ENCODE results near the gene LCA5.
"Not testable (repeated sequence)": the region's sequence is repeated elsewhere in the genome, so short reads cannot be mapped to it uniquely, and the experiment has no call there.

Gene LCA5

DNA sequence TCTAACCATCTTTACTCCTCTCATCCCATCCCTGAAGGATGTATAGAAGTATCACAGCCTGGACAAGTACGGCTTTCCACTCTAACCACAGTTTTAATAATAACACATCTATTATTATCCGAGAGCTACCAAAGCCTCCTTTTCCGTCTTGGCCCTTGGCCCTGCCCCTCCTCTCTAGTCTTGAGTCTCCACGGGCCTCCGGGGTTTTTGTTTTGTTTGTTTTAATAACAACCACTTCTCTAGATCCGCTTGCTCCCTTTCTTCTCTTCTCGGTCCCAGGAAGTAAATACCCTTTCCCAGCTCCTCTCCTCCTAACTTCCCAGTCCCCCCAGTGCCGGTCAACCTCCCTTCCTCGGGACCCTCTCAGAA lies 661 bp downstream of the LCA5 start:
- peak; percentile 15 for DNase-seq

DNA sequence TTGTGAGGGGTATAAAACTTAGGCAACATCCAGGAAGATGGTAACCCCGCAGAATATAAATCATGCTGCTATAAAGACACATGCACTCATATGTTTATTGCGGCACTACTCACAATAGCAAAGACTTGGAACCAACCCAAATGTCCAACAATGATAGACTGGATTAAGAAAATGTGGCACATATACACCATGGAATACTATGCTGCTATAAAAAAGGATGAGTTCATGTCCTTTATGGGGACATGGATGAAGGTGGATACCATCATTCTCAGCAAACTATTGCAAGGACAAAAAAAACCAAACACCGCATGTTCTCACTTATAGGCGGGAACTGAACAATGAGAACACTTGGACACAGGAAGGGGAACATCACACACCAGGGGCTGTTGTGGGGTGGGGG lies 7.7 kb downstream of the LCA5 start:
- DNase-seq: not testable (repeated sequence)

DNA sequence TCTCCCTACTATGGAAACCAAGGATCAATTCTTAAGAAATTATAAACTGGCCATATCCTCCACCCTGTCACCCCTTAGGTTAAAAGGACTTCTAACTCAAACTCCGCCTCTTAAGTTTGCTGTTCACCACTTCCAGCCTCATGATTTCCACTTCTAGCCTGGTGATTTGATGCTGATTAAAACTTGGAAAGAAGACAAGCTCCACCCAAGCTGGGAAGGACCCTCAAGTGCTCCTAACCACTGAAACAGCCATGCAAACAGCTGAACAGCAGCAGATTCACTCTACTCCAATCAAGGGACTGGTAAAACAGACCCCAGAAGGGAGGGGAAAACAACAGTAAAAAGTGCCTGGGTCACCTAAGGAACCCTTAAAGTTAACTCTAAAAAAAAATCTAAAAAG lies 10.3 kb downstream of the LCA5 start:
- DNase-seq: no peak

DNA sequence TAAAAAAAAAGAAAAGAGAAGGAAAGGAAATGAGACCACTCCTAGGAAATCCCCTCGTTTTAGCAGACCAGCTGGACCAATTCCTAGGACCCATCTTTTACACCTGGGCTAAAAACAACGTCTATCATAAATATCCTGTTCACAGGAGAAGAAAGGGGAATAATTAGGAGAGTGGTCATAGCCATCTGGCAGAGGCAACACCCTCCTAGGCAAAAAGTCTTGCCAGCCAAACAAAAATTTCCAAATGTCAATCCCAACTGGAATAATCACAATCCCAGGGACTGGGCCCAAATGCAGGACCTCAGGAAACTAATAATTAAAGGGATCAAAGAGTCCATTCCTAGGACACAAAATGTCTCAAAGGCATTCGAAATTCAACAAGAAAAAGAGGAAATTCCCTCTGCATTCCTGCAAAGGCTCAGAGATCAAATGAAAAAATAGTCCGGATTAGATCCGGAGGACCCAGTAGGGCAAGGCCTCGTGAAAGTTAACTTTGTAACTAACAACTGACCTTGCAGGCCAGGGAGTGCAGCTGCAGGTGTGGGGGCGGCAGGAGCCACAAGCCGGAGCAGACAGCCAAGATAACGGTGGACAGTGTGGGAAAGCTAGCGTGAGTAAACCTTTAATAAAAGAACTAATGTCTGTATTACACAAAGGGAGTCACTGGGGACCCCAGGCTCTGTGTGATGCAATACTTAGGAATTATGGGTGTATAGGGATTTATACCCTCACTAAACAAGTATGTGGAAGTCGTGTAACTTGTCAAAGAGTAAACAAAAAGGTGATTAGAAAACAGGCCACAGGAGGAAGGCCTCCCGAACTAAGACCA lies 11.7 kb downstream of the LCA5 start:
- no peak for DNase-seq

DNA sequence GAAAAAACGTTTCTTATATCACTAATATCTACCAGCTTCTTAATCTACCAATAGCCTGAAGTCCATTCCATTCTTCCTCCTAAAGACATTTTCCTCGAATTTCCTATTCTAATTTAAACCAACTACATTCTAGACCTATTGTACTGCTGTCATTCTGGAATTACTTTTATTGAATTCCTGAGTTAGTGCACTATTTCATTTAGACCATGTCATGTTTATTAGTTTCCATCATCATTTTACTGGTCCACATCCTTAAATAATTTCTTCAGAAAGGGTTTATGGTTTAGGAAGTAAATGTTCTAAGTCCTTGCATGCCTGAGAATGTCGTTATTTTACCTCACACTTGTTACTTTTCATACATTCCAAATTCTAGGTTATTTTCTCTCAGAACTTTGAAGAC lies 13.2 kb downstream of the LCA5 start:
- no peak for DNase-seq

DNA sequence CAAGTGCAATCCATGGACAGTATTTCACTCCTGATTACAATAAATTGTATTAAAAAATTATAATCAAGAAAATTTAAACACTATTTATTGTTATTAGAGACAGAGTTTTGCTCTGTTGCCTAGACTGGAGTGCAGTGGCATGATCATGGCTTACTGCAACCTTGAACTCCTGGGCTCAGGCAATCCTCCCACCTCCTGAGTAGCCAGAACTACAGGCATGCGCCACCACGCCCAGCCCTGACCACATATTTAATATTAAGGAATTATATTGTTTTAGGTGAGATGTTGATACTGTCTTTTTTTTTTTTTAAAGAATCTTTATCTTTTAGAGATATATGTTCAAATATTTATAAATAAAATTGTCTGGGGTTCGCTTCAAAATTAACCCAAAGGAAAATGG lies 14.6 kb downstream of the LCA5 start:
- DNase-seq: no peak

DNA sequence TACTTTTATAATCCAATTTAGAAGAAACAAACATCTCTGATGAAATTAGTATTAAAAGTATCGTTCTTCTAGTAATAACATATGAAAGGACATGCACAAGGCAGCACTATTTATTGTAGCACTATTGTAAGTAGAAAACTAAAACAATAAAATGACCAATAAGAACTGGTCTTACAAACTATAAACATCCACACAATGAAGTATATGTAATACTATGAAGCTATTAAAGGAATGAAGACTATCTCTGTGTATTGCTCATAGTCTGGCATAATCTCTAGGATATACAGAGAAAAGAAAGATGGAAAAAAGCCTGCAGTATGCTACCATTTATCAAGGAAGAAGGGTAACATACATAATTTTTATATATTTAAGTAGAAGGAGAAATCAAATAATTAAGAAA lies 16.7 kb downstream of the LCA5 start:
- DNase-seq: no peak

DNA sequence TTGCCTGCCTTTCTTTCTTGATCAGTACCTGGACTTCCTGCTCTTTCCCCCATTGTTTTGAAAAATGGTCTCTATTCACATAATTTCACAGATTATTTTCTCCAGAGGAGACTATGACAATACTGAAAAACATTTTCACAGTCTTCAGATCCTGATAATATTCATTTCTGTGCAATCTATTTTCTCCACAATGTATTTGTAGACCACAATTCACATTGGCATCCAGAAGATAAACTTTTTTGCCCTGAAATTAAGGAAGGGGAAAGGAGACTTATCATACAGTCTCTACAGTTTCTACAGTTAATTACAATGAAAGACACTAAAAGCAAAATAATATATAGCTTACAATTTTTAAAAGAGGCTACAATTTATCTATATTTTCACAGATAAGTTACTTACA lies 18.4 kb downstream of the LCA5 start:
- no peak for DNase-seq

DNA sequence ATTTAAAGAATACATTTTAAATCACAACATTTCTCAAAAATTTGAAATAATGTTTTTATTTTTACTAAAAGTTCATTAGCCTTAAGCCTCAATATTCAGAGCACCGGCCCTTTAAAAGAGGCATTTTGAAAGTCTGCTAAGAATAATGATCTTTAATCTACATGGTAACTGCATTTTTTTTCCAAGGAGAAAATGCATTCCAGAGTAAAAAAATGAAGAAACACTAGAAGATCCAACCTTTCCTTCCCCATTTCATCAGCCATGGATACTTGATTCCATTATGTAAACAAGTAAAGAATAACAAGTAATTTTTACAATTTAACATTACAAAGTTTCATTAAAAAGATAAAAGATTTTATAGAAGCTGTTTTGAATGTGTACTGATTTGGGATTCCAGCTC lies 21.8 kb downstream of the LCA5 start:
- DNase-seq: no peak

DNA sequence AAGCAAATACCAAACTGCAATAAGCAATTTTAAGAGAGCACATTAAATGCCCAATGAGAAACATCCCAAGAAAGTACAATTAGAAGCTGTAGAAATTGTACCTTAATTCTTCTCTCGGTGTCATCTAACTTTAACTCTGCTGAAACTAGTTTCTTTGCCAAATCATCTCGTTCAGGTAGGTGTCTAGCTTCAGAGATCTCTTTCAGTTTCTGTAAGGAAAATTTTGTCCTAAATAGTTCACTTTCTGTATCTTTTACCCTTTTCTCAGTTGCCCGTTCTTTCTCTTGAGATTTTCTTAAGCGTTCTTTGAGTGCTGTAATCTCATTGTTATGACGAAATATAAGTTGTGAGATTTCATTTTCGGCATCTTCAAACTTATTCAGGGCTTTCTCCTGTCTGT lies 24.1 kb downstream of the LCA5 start:
- no peak for DNase-seq

DNA sequence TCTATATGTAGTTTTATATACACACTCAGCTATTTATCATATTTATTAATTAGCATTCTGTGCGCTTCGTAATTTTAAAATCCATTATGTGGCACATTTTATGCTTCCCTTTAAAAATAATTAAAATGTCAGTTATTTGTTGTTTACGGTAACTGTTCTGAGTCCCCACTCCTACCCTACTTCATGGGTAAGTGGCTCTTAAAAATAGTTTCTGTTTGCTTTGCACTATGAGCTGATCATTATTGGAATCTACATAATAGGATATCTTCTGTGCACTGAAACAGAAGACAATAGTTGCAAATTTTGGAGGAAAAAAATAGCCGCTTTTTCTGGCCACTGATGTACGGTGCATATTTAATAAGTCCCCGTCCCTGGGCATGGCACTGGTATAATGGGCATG lies 25.2 kb downstream of the LCA5 start:
- no peak for DNase-seq

DNA sequence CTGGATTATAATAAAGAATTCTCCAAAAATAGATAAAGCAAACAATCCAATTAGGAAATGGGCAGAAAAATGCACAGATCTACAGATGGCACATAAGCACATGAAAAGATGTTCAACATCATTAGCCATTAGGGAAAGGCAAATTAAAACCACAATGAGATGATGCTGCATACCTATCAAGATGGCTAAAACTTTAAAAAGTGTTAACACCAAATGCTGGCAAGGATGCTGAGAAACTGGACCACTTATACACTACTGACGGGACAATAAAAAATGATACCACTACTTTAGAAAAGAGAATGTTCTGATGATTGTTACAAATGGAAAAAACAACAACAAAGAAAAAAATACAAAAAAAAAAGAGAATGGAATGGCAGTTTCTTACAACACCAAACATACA lies 26.5 kb downstream of the LCA5 start:
- DNase-seq: no peak

DNA sequence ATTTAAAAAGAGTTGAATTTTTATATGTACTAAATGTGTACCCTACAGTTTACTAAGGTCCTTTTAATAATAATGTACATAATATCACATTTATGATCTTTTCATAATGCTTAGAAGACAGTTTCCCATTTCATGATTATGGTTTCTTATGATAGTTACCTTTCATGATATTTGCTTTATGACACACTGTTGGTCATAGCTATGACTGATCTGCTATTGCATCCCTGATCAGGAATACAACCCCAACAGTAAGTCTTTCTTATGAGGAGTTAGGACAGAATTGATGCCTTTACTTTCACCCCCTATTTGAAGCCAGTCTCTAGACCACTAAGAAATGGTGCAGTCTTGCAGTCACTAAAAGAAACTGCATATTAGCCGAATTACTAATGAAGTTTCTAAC lies 31.0 kb downstream of the LCA5 start:
- DNase-seq: no peak

DNA sequence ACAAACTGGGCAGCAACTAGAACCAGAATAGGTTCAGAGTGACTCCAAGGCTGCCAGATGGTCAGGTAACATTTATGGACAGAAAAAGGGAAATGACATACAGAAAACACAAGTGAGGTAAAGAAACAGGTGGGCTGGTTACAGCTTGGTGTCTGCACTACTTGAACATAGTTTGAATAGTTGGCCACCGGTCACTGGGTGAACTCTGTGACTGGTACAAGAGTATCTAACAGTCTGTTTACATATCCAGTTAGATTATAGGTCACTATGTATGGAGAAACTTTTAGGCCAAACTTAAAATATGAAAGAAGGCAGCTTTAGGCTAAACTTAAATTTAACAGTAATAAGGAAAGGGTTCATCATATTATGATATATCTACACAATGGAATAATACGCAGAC lies 32.9 kb downstream of the LCA5 start:
- no peak for DNase-seq

DNA sequence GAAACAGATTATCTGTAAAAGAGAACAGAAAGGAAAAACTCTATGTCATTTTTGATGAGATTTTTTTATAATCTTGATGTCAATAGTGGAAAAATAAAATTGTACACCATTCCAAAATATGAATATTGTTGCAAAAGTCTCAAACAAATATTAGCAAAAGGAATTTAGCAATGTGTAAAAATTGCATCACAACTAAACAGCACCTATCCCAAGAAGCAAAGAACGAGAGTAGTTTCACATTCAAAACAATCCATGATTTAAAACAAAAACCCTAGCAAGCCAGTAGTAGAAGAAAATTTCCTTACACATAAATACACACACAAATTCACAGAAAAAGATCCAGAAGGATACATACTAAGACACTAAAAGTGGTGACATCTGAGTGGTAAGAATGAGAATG lies 38.4 kb downstream of the LCA5 start:
- DNase-seq: no peak

DNA sequence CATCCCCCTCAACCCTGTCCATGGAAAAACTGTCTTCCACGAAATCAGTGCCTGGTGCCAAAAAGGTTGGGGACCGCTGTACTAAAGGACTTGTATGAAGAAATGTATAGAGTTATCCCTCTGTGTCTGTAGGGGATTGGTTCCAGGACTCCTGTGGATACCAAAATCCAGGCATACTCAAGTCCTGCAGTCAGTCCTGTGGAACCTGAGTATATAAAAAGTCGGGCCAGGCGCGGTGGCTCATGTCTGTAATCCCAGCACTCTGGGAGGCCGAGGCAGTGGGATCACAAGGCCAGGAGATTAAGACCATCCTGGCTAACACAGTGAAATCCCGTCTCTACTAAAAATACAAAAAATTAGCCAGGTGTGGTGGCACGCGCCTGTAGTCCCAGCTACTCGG lies 42.0 kb downstream of the LCA5 start:
- no peak for DNase-seq

DNA sequence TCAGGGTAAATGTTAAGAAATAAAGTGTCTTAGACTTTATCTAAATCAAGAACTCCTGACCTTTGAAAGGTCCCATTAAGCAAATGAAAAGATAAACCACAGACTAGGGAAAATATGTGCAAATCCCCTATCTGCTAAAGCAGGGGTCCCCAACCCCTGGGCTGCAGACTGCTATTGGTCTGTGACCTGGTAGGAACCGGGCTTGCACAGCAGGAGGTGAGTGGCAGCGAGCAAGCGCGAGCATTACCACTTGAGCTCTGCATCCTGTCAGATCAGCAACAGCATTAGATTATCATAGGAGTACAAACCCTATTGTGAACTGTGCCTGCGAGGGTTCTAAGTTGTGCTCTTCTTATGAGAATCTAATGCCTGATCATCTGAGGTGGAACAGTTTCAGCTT lies 42.4 kb downstream of the LCA5 start:
- DNase-seq: no peak

DNA sequence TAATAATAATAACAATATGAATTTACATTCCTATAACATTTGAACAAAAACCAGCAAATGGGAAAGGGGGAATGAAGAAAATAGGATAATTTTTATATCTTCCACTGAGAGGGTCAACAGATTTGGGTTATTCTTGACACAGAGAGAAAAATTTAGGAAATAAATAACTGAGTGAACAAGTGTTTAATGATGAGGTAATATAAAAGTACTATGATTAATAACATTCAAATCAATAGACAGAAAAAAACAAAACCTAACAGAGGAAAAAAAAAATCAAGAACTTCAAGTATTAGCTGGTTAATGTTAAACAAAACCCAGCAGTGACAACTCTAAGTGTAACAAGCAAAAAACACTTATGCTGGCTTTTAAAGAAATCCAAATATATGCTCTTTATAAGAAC lies 66.5 kb downstream of the LCA5 start:
- DNase-seq: no peak

DNA sequence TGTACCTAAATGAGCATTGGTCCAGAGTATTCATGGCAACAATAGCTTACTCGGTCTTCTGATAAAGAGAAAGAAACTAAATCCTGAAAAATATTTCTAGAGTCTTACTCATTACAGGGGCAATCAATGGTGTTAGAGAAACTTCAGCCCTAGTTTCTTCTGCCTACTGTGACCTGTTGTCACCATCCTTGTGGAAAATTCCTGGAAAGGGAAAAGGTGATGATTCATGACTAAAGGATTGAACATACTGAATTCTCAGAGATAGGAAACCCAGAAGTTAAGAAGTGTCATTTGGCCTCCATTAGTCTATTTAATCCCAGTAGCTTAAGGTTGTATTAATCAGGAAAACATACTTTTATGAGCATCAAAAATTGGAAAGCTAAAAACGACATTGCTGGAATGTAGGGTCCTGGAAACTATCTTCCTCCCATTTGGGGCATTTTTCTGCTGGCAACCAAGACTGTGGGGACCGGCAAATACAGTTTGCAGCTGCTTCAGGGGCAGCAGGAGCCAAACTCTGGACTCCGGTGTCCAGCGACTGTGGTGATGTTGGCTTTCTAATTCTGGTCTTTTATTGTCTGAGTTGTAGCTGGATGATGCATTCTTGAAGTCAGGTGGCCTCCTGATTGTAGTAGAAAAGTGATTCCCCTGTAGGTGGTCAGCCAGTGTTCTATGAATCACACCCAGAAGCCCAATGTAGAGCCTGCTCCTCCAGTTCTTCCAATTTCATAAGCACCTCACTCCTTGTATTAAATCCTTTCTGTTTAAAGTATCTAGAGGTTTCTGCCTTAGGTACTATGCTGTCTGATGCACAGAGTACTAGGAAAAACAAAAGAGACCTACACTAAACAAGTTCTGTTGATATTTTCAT lies 67.6 kb downstream of the LCA5 start:
- no peak for DNase-seq

DNA sequence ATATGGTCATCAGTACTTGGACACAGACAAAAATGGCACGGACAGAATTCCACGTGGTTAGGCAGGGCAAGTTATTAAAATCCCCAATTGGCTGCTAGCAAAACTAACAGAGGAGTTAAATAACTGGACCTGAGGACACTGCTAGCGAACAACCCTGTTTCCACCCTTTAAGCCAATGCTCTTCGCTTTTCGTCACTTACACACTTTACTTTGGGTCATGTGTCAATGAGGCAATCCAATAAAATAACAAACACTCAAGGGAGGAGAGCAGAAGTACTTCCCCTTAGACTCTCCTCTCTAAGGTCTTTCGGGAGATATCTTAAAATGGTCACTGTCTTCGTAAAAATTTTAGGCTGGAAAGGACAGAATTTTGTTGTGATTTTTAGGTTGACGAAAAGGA lies 68.6 kb downstream of the LCA5 start:
- no peak for DNase-seq

DNA sequence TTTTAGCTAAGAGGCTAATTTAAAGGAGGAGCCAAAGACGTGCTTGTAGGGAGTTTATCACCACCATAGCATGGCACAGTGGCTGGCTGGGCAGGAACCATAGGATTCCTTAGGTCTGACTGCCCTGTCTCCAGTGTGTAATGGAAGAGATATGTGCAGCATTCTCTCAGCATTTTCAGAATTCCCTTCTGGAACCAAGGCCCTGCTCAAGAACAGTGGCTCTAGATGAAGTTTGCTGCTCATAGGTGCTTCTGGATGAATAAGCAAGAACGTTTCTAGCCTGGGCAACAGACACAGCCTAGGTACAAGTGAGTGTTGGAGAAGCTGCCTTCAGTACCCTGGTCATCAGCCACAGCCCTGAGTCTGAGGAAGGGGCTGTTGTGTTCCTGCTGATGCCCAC lies 69.1 kb downstream of the LCA5 start:
- DNase-seq: no peak

DNA sequence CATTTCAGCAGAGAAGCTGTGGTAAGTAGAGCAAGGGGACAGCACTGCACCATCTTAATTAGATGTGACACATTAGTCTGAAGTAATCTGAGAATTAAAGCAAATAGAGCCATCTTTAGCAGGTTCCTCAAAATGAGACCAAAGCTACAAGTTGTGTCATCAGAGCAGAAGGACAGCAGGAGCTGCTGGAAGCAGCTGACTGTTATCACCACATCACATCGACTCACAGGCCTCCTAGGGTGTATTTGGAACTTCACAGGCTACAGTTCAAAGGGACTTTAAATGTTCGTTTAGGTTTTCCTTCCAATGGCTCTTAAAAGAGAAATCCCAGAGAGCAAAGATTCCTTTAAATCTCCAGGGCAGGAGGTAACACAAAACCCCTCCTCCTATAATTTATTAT lies 69.5 kb downstream of the LCA5 start:
- DNase-seq: no peak

DNA sequence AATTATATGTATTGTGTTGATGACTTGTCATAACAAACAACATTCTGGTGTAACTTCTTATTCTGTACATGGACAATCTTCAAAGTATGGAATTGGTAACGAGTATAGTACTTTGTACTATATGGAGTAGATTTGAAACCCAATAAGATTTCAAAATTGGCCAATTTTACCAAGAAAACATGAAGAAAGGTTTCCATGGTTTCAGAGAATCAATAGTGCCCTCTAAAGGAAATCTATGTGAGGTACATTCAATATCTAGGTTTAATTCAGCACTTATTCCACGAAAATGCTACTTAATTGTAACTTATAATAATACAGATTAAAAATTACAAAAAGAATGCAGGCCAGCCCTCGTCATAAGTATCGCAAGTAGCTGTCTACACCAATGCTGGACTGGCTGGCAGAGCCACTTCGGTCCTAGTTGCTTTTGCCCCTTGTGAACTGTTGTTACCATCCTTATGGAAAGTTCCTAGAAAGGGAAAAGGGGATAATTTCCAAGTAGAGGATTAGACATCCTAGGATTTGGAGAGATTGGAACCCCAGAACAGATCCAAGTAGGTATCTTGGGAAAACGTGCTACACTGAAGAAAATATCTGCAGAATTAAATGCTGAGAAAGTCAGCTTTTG lies 70.9 kb downstream of the LCA5 start:
- no peak for DNase-seq

DNA sequence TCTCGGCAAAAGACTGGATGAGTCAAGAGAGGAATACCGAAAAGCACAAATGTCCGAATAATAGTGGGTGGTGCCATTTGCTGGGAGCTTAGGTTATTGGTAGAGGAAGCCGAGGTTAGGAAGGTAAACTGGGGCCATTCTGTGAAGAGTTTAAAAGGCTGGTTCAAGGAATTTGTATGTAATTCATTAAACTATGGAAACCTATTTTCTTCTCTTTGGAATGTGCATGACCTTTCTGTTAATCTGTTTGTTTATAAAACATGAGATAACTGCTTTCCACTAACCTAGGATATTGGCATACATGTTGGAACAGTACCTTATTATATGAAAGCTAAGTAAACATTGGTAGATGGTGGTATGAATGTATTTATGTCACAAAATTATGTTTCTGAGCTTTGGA lies 71.8 kb downstream of the LCA5 start:
- DNase-seq: no peak
